ENCODE data around the gene TTC21A.

GRCh38 chr3:39115870-39116269 is 8.4 kb downstream of the TTC21A start:
- no peak for TF ChIP-seq EZH2 (IDR thresholded peaks at IDR 0.05; ENCODE audit: low read length, missing control alignments)
- no peak for TF ChIP-seq CTCF (conservative IDR thresholded peaks at IDR 0.05 in 1 of 2, IDR thresholded peaks at IDR 0.05 in 1 of 2; ENCODE audit: low read depth in 1 of 2, low read length in 2 of 2)

Measured in fibroblast of lung (primary cell).